ENCODE data around the gene LPIN1. TPM values are rescaled to one million over a fixed set of nuclear protein-coding genes. Genes with fewer than 3 reads are reported as not detected.

Gene LPIN1
- total and polyA plus RNA-seq, 2 of the 13 experiments (the other 11 are each of a cell fraction or from before 2014, with no cell fraction given): 9.7 to 19.4 TPM

DNA sequence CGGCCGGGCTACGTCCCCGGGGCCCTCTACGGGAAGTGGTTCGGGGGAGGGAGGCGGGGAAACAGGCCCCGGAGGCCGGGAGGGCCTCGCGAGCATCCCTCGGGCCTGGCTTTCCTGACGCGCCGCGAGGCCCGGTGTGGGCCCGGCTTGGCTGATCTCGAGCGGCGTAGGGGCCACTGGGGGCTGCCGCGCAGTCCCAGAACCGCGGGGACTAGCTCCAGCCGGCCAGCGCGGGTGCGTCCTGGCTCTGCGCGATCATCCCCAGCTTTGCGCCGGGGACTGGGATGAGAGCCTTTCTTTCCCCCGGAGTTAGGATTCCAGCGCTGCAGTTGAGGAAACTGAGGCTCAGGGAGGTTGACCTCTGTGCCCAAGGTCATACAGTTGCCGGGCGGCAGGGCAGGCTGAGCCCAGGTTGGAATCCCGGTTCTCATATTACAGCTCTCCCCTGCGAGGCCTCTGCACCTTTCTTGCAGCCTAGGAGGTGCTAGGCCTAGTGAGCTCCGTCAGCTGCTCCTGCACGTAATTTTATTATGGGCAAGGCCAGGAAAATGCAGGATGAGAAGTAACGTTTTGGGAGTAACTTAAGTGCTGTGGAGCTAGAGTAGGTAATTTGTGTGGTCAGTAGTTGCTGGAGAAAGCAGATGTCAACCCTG is 501 bp downstream of the LPIN1 start (continued):
- TF ChIP-seq ZNF34 (CRISPR knock-in tag; IDR thresholded peaks at IDR 0.05; ENCODE audit: borderline replicate concordance): no peak
- TF ChIP-seq NFYC (CRISPR knock-in tag; IDR thresholded peaks at IDR 0.05): no peak
- TF ChIP-seq ZMAT5 (CRISPR knock-in tag; IDR thresholded peaks at IDR 0.05; ENCODE audit: borderline replicate concordance, low read depth): no peak
- no peak for TF ChIP-seq ZNF280D (CRISPR knock-in tag; IDR thresholded peaks at IDR 0.05)
- no peak for TF ChIP-seq ZSCAN20 (CRISPR knock-in tag; IDR thresholded peaks at IDR 0.05; ENCODE audit: borderline replicate concordance)
- TF ChIP-seq, protein P1, sequence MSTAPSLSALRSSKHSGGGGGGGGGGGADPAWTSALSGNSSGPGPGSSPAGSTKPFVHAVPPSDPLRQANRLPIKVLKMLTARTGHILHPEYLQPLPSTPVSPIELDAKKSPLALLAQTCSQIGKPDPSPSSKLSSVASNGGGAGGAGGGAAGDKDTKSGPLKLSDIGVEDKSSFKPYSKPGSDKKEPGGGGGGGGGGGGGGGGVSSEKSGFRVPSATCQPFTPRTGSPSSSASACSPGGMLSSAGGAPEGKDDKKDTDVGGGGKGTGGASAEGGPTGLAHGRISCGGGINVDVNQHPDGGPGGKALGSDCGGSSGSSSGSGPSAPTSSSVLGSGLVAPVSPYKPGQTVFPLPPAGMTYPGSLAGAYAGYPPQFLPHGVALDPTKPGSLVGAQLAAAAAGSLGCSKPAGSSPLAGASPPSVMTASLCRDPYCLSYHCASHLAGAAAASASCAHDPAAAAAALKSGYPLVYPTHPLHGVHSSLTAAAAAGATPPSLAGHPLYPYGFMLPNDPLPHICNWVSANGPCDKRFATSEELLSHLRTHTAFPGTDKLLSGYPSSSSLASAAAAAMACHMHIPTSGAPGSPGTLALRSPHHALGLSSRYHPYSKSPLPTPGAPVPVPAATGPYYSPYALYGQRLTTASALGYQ (CRISPR knock-in tag; IDR thresholded peaks at IDR 0.05): no peak
- TF ChIP-seq, protein P2, sequence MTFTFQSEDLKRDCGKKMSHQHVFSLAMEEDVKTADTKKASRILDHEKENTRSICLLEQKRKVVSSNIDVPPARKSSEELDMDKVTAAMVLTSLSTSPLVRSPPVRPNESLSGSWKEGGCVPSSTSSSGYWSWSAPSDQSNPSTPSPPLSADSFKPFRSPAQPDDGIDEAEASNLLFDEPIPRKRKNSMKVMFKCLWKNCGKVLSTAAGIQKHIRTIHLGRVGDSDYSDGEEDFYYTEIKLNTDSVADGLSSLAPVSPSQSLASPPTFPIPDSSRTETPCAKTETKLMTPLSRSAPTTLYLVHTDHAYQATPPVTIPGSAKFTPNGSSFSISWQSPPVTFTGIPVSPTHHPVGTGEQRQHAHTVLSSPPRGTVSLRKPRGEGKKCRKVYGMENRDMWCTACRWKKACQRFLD (CRISPR knock-in tag; IDR thresholded peaks at IDR 0.05; ENCODE audit: borderline replicate concordance): no peak; the same call in 1 of the 2 replicates
- TF ChIP-seq SATB2 (CRISPR knock-in tag; IDR thresholded peaks at IDR 0.05): no peak
- peak; percentile 22; the same call in 1 of the 2 replicates for TF ChIP-seq ZFP90 (CRISPR knock-in tag; IDR thresholded peaks at IDR 0.05; ENCODE audit: borderline replicate concordance)
- no peak for TF ChIP-seq TCF12 (IDR thresholded peaks at IDR 0.05)
- TF ChIP-seq TCF12 (CRISPR knock-in tag; IDR thresholded peaks at IDR 0.05): no peak
- TF ChIP-seq, protein P3, sequence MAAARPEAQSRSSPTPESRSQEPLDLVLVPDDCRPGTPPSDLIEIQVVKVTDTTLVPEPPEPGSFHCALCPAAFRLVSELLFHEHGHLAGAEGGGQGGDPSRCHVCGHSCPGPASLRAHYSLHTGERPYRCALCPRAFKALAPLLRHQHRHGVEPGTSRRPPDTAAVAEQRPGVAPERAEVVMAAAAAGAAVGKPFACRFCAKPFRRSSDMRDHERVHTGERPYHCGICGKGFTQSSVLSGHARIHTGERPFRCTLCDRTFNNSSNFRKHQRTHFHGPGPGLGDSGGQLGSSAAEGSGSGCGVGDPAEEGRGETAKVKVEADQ (CRISPR knock-in tag; IDR thresholded peaks at IDR 0.05; ENCODE audit: borderline replicate concordance): no peak
- TF ChIP-seq ZC3H4 (CRISPR knock-in tag; IDR thresholded peaks at IDR 0.05; ENCODE audit: borderline replicate concordance): no peak
- no peak for TF ChIP-seq ZNF670 (CRISPR knock-in tag; IDR thresholded peaks at IDR 0.05; ENCODE audit: borderline replicate concordance)
- TF ChIP-seq, protein P4, sequence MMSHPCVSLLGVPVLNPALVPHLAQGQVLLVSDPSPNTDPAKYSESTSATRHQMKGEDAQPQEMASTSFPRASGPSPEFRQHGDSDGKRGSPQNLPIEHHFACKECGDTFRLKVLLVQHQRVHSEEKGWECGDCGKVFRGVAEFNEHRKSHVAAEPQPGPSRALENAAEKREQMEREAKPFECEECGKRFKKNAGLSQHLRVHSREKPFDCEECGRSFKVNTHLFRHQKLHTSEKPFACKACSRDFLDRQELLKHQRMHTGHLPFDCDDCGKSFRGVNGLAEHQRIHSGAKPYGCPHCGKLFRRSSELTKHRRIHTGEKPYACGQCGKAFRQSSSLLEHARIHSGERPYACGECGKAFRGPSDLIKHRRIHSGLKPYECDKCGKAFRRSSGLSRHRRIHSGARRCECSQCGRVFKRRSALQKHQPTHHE (CRISPR knock-in tag; IDR thresholded peaks at IDR 0.05; ENCODE audit: borderline replicate concordance): 0 out of 2 replicates have a peak, but pooled peaks have one; percentile 14
- TF ChIP-seq ZNF451 (CRISPR knock-in tag; IDR thresholded peaks at IDR 0.05): no peak
- no peak for TF ChIP-seq ZNF616 (CRISPR knock-in tag; IDR thresholded peaks at IDR 0.05; ENCODE audit: low read depth)
- TF ChIP-seq AGO2 (optimal IDR thresholded peaks at IDR 0.05; ENCODE audit: low read depth, low read length): no peak
